Measurements from ENCODE around the gene STX8. TPM values are rescaled to one million over a fixed set of nuclear protein-coding genes. Genes with fewer than 3 reads are reported as not detected.

Gene STX8
- total RNA-seq, 1 experiment from 2014 or later = 50.3 TPM

DNA sequence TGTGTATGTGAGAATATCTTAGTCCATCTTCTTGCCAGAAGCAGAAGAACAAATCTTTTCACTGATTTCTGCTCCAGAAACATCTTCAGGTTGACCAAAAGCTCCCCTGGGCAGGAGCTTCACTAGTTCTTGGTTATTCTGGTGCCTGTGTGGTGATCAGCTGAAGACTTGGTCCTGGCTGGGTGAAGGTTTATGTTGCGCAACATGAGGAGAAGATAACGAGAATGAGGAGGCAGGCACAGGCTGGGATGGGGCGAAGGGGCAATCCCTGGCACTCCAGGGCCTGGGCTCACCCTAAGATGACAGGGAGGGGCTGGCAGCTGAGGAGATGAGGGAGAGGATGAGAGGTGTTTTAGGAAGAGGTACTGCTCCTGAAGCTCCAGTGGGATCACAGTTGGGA is 322.3 kb downstream of the STX8 start:
- BruUV-seq (replicated peaks) = no TSS peak
- ChIA-PET CTCF (no interaction called here), POLR2A (no interaction called here)
- Histone ChIP-seq H3K27ac (ENCODE audit: low read length) (no peak overlapping the region), H3K4me1 (ENCODE audit: control insufficient read depth, insufficient read depth, low read length) (peaks cover 16% of the 10 kb centered on the region), H3K9me3 (ENCODE audit: control insufficient read depth, insufficient read depth, low read depth, low read length) (no peaks in the 10 kb centered on the region), H3K36me3 (ENCODE audit: control insufficient read depth, insufficient read depth, low read length) (no peaks in the 10 kb centered on the region), H3K4me3 (ENCODE audit: low read depth in 2 of 2, low read length in 2 of 2) (no peak overlapping the region), H3K27me3 (ENCODE audit: control insufficient read depth, insufficient read depth, low read length) (no peaks in the 10 kb centered on the region)
- in situ Hi-C loops (cut with HindIII; ENCODE audit: low pct_unique_long_range_greater_than_20kb, low sequenced_read_pairs) (no loop called here), intact Hi-C loops (cut with micrococcal nuclease; ENCODE audit: unreplicated experiment) (no loop called here)
- no peak for DNase-seq (ENCODE audit: low read depth, low spot score)
- TF ChIP-seq, protein P1, sequence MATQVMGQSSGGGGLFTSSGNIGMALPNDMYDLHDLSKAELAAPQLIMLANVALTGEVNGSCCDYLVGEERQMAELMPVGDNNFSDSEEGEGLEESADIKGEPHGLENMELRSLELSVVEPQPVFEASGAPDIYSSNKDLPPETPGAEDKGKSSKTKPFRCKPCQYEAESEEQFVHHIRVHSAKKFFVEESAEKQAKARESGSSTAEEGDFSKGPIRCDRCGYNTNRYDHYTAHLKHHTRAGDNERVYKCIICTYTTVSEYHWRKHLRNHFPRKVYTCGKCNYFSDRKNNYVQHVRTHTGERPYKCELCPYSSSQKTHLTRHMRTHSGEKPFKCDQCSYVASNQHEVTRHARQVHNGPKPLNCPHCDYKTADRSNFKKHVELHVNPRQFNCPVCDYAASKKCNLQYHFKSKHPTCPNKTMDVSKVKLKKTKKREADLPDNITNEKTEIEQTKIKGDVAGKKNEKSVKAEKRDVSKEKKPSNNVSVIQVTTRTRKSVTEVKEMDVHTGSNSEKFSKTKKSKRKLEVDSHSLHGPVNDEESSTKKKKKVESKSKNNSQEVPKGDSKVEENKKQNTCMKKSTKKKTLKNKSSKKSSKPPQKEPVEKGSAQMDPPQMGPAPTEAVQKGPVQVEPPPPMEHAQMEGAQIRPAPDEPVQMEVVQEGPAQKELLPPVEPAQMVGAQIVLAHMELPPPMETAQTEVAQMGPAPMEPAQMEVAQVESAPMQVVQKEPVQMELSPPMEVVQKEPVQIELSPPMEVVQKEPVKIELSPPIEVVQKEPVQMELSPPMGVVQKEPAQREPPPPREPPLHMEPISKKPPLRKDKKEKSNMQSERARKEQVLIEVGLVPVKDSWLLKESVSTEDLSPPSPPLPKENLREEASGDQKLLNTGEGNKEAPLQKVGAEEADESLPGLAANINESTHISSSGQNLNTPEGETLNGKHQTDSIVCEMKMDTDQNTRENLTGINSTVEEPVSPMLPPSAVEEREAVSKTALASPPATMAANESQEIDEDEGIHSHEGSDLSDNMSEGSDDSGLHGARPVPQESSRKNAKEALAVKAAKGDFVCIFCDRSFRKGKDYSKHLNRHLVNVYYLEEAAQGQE (IDR thresholded peaks at IDR 0.05; ENCODE audit: insufficient read depth in 1 of 2, low read depth in 2 of 2, low read length in 1 of 2) = no peak
- no peak for ATAC-seq

DNA sequence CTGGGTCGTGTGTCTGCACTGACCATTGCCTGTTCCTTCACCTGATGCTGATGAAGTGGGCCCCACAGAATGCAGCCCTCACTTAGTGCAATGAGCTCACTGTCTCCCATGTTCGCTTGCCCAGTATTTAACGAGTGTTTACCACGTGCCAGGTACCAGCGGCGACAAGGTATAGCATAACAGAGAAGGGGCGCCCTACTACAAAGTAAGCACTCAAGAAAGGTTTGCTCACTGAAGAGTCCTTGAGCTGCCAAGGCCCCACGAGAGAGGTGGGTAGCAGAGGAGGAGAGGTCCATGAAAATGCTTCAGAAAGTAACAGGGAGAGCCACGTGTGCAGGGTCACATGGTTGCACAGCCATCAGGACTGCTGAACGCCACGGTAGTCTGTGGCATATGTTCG is 324.3 kb downstream of the STX8 start:
- no peak for DNase-seq (ENCODE audit: low read depth, low spot score)
- no TSS peak for BruUV-seq (replicated peaks)
- Histone ChIP-seq H3K27ac (ENCODE audit: low read length) (no peak overlapping the region), H3K4me1 (ENCODE audit: control insufficient read depth, insufficient read depth, low read length) (peaks cover 3% of the 10 kb centered on the region), H3K36me3 (ENCODE audit: control insufficient read depth, insufficient read depth, low read length) (no peaks in the 10 kb centered on the region), H3K9me3 (ENCODE audit: control insufficient read depth, insufficient read depth, low read depth, low read length) (no peaks in the 10 kb centered on the region), H3K27me3 (ENCODE audit: control insufficient read depth, insufficient read depth, low read length) (no peaks in the 10 kb centered on the region), H3K4me3 (ENCODE audit: low read depth in 2 of 2, low read length in 2 of 2) (no peak overlapping the region)
- ChIA-PET CTCF (no interaction called here), POLR2A (no interaction called here)
- intact Hi-C loops (cut with micrococcal nuclease; ENCODE audit: unreplicated experiment) (no loop called here), in situ Hi-C loops (cut with HindIII; ENCODE audit: low pct_unique_long_range_greater_than_20kb, low sequenced_read_pairs) (no loop called here)
- TF ChIP-seq POLR2AphosphoS5 (IDR thresholded peaks at IDR 0.05; ENCODE audit: low read depth, low read length) (no peak), SIN3A (IDR thresholded peaks at IDR 0.05; ENCODE audit: borderline replicate concordance, insufficient read depth, low read depth, low read length) (no peak), TCF7L2 (IDR thresholded peaks at IDR 0.05; ENCODE audit: low read depth, low read length) (no peak)
- TF ChIP-seq, protein P2, sequence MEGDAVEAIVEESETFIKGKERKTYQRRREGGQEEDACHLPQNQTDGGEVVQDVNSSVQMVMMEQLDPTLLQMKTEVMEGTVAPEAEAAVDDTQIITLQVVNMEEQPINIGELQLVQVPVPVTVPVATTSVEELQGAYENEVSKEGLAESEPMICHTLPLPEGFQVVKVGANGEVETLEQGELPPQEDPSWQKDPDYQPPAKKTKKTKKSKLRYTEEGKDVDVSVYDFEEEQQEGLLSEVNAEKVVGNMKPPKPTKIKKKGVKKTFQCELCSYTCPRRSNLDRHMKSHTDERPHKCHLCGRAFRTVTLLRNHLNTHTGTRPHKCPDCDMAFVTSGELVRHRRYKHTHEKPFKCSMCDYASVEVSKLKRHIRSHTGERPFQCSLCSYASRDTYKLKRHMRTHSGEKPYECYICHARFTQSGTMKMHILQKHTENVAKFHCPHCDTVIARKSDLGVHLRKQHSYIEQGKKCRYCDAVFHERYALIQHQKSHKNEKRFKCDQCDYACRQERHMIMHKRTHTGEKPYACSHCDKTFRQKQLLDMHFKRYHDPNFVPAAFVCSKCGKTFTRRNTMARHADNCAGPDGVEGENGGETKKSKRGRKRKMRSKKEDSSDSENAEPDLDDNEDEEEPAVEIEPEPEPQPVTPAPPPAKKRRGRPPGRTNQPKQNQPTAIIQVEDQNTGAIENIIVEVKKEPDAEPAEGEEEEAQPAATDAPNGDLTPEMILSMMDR (IDR thresholded peaks at IDR 0.05) = no peak
- TF ChIP-seq, protein P1 (IDR thresholded peaks at IDR 0.05; ENCODE audit: insufficient read depth in 1 of 2, low read depth in 2 of 2, low read length in 1 of 2) = no peak
- ATAC-seq = no peak
